GM18858 (cell line): ENCODE results near the gene MAL.

Source experiments
- ATAC-seq: cut with Tn5 transposase; IDR thresholded peaks from one replicate; pipeline ENCODE4 v1.9.1; 2021; ENCODE audit not compliant: unreplicated experiment

MAL gene

DNA sequence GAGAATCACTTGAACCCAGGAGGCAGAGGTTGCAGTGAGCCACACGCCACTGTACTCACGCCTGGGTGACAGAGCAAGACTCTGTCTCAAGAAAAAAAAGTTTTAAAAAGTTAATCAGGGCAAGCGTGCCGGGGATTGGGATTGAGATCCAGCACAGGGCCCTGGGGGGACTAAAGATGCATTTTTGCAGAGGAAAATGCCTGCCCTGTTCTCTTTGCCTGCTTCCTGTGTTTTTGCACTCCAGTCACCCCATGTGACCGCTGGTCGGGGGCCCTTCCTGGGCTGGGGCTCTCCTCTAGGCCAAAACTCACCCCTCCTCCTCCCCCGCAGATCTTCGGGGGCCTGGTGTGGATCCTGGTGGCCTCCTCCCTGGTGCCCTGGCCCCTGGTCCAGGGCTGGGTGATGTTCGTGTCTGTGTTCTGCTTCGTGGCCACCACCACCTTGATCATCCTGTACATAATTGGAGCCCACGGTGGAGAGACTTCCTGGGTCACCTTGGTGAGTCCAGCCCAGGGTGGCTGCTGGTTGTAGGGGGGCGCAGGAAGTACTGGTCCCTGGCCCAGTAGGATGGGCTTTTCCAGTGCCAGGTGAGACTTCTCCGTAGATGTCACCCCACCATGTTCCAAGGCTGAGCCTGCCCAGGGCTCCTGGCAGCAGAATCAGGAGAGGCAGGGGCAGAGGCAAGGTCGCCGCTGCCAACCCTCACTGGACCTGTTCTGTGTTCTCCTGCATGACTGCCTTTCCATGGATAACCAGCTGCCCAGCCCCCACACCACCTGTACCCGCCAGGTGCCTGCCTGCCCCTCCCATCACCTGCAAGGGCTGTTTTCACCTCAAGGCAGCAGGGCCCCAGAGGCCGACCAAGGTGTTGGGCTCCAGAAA lies 22.4 kb downstream of the MAL start:
- no peak for ATAC-seq

- no peak for ATAC-seq
These were observed 23.5 kb downstream of the MAL start for GRCh38 chr2:95048825-95049682.

- ATAC-seq: no peak
These were observed 24.1 kb downstream of the MAL start for GRCh38 chr2:95049683-95049955.

GRCh38 chr2:95049961-95050360 lies 24.5 kb downstream of the MAL start:
- no peak for ATAC-seq

DNA sequence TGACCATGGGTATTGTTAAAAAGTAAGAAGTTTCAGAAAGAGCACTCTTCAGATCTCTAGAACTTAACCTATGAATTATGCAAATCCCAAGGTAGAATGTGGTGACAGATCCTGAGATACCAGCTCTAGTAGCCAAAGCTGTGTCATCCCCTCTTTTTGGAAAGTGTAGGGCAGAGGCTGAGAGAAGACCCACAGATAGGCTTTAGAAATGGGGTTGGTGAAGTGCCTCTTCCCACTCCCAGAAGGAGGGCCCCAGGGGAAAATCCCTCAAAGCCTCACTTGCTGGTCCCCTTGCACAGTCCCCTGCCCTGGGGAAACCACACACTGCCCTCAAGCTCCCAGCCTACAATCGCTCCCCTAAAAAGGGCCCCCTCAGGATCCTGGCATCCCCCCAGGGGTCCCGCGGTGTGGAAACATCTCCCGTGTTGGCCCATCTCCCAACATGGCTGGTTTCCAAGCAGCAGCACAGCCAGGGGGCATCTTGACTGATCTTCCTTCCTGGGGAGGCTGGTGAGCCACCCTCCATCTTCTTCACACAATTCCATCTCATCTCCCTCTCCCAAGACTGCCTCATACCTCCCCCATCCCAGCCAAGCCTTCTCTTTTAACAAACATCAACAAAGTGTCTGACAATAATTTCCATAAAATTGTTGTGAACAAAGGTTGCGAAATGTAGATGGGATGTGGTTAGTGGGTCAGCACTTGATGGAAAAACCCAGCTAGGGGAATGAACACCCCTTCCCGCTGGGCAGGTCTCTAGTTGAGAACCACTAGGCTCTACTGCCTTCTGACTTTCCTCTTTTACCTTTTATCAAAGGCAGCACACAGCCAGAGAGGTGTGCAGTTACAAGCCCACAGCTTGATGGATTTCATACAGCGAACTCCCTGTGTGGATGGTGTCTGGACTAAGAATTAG lies 25.1 kb downstream of the MAL start:
- no peak for ATAC-seq

DNA sequence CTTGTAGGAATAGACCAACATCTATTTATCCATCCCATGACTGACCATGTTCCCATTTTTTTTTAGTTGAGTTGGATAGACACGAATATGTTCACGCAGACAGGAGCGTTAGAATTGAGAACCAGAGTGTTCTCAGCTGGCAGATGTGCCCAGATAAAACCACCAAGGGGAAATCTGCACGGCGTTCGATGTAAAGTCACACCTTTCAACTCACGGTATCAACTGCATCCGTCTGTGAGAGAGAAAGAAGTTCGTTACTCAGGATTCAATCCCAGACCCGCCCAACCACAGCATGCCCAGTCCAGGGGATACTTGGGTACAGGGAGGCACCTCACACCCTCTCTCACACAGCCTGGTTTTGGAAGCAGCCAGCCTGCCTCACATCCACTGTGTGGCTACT lies 26.1 kb downstream of the MAL start:
- no peak for ATAC-seq

DNA sequence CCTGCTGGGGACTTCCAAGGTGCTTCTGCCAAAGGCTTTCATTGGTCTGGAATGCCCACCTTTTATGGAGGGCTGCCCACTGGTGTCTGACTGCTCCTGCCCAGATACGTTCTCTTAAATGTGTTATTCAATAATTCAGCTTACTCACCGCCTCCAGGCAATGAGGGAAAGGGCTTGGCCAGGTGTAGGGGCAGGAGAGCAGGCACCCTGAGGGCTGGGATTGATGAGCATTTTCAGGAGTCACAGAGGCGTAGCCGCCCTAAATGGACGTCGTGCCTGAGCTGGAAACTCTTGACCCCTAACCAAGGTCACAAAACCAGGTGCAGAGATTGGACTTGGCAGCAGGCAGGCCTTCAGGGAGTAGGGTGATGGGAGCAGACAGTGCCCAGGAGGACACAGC lies 26.8 kb downstream of the MAL start:
- no peak for ATAC-seq

DNA sequence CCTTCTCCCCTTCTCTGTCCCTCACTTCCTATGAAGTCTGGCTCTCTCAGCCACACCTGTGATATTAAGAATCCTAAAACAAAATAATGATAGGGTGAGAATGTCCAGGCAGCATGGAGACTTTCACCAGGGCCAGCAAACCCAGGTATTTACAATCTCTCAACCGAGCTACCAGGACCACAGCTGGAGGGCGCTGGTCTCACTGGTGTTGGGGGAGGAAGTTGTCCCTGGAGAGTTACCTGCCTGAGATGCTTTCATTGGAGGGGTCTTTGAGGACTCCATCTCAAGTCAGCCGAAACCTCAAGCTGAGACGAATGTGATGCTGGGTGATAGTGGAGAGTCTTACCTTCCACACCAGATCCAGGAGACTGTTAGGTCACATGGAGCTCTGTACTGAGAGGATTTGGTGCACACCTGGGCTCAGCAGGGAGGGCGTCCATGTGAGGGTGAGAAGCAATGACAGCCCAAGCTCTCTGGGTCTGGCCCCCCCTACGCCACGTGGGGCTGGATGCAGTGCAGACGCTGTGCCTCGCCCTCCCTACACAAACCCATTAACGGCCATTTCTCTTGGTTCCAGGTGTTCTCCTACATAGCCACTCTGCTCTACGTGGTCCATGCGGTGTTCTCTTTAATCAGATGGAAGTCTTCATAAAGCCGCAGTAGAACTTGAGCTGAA lies 27.4 kb downstream of the MAL start:
- no peak for ATAC-seq

DNA sequence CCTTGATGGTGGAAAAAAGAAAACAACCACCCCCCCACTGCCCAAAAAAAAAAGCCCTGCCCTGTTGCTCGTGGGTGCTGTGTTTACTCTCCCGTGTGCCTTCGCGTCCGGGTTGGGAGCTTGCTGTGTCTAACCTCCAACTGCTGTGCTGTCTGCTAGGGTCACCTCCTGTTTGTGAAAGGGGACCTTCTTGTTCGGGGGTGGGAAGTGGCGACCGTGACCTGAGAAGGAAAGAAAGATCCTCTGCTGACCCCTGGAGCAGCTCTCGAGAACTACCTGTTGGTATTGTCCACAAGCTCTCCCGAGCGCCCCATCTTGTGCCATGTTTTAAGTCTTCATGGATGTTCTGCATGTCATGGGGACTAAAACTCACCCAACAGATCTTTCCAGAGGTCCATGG lies 28.0 kb downstream of the MAL start:
- no peak for ATAC-seq

GRCh38 chr2:95054016-95054415 lies 28.5 kb downstream of the MAL start:
- no peak for ATAC-seq

DNA sequence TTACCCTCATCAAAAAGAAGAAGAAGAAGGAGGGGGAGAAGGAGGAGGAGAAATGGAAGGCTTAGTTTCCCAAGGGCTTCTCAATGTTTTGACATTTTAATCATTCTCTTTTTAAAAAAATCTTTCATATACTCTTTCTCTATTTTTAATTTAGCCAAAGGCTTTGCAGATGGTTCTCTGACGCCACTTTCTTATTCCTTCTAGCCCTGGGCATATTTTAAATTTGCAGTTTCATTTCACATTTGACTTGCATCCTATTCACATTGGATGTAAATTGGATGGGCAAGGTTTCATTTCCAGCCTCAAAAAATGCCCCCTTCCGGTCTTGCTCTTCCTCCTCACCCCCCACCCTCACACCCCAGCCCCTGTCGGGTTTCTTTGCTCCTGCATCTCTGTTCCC lies 29.8 kb downstream of the MAL start:
- no peak for ATAC-seq

- ATAC-seq: no peak
These were observed 30.5 kb downstream of the MAL start for GRCh38 chr2:95056044-95056443.

DNA sequence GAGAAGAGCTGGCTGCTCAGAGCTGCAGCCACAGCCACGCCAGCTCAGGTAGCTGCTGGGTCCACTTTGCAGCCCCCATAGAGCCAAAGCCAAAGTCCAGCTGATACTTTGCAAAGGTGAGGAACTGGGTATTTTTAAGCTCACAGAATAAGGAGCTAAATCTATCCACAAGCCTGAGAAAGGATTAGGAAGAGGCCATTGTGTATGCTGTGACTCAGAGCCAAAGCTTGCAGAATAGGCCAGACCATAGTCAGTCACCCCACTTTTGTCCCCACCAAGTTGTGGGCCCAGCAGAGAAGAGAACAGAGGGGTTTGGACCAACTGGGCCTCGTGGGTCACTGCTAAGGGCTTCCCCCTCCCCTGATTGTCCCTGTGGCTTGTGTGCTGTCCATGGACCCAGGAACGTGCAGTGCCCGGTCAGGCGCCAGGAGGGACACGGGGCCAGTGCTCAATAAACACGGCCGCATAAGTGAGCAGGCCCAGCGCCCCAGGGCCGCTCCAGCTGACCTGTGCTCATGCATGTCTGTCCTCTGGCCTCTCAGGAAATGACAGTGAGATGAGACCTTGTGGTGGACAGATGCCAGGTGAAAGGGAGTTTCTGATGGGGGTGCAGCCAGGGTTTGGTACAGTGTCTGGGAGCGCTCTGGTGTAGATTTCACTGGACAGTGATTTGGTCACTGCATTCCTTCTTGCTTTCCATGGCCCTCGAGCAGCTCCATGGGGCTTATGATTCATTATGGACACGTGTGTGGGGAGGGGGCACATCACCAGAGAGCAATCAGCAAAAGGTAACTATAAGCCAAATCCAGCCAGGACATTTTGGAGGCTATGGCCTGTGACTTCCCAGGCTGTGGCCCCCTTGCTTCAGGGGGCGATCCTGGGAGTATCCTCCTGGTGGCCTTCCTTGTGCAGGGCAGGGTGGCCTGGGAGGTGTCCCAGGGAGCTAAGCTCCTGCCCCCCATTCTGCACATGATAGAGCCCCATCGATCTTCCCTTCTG lies 31.3 kb downstream of the MAL start:
- ATAC-seq: no peak

DNA sequence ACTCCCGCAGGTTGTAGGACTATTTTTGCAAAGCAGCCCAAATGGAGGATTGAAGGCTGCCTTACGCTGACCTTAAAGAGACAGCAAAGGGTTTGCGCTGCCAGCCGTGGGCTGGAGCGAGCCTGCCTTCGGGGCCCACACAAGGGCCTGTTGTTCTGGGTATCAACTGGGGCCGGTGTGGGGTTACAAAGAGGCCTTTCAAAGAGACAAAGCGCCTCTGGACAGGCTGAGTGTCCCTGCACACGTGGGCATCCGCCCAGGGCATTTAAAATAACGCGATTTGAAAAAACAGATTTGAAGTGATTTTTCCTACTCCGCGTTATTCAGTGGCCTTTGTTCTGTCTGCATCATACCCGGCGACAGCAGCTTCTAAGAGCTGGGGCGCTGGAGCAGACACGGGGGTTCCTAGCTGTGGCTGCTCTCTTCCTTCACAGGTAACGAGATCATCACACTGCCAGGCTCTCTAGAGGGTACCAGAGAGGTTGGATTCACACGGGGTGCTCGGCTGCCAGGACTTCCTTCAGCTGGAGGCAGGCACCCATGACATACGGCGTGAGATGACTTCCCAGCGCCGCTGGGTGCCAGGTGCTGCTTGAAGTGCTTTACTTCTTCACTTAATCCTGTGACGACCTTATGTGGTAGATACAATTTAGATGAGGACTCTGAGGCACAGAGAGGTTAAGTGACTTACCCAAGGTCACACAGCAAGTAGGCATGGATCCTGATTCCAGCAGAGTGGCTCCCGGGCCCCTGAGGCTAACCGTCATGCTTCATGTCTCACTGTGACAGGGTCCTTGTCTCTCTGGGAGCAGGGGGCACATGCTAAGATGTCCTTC lies 32.2 kb downstream of the MAL start:
- no peak for ATAC-seq

DNA sequence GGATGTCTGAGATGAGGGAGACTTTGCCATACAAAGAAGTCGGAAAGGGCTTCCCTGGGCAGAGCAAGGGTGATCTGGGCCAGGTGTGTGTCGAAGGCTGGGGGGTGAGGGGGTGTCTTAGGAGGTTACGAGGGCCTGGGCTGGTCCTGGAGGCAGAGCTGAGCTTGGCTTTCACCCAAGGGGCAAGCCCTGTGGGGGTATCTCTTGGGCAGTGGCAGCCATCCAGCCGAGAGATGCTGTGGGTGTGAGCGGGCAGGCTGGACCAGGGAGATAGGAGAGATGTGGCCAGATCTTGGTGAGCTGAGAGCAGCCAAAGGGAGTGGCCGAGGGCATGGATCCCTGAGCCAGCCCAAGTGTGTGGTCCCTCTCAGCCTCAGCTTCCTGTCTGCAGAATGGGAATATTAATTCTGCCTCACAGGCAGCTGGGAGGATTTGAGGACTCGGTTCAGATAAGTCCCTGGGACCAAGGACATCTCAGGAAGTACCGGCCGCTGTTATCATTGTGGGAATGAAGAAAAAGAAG lies 33.0 kb downstream of the MAL start:
- ATAC-seq: no peak

DNA sequence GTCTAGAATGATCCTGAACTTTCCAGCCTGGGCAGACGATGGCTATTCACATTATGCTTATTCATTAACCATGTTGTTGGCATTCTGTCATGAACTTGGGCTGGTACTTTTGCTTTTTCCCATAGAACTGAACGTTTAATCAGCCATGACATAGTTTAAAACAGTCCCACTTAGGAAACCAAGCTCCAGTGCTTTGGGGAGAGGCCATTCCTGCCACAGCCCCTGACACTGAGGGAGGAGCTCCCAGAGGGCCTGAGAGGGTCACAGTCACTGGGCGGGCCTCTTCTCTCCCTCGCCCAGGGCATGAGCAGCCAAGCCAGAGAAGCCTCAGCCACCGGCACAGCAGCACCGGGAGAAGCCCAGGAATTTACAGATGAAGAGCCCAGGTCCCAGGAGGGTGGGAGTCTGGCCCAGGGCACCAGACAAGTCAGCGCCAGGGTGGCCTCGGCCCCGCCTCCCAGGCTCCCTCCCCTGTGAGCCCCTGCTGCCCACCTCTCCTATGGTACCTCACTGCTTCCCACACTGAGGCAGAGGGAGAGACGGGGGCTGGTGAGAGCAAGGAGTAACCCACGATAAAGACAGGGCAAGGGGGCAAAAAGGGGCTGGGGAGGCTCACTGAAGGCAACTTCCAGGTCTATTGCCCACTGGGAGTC lies 33.6 kb downstream of the MAL start:
- no peak for ATAC-seq

- no peak for ATAC-seq
These were observed 34.3 kb downstream of the MAL start for GRCh38 chr2:95059656-95060370.
